Measurements from ENCODE around the gene FAAH.
A peak's percentile ranks its signal among the peaks of the same experiment; 100 is the strongest.
"Not testable (repeated sequence)": the region's sequence is repeated elsewhere in the genome, so short reads cannot be mapped to it uniquely, and the experiment has no call there.

The FAAH gene

GRCh38 chr1:46394108-46394871 lies at the start of gene FAAH:
Gene FAAH, plus strand, starts transcription at chr1:46394317. Its CDS starts 32 bp downstream, at chr1:46394349.
- DNase-seq (ENCODE audit: low read depth) = no peak

GRCh38 chr1:46344481-46344880 lies 49.6 kb upstream of the FAAH start:
- no peak for DNase-seq (ENCODE audit: low read depth)

GRCh38 chr1:46345281-46345680 lies 48.8 kb upstream of the FAAH start:
- no peak for DNase-seq (ENCODE audit: low read depth)

- no peak for DNase-seq (ENCODE audit: low read depth)
Measured at GRCh38 chr1:46352363-46352762, 41.8 kb upstream of the FAAH start.

GRCh38 chr1:46355920-46356319 lies 38.2 kb upstream of the FAAH start:
- DNase-seq (ENCODE audit: low read depth) = not testable (repeated sequence)

GRCh38 chr1:46362158-46362557 lies 32.0 kb upstream of the FAAH start:
- no peak for DNase-seq (ENCODE audit: low read depth)

GRCh38 chr1:46363121-46363520 lies 31.0 kb upstream of the FAAH start:
- no peak for DNase-seq (ENCODE audit: low read depth)

GRCh38 chr1:46364612-46365011 lies 29.5 kb upstream of the FAAH start:
- peak; percentile 71 for DNase-seq (ENCODE audit: low read depth)

GRCh38 chr1:46365796-46366195 lies 28.3 kb upstream of the FAAH start:
- not testable (repeated sequence) for DNase-seq (ENCODE audit: low read depth)

- DNase-seq (ENCODE audit: low read depth) = no peak
Measured at GRCh38 chr1:46367072-46367471, 27.0 kb upstream of the FAAH start.

- not testable (repeated sequence) for DNase-seq (ENCODE audit: low read depth)
Measured at GRCh38 chr1:46367701-46368100, 26.4 kb upstream of the FAAH start.

- no peak for DNase-seq (ENCODE audit: low read depth)
Measured at GRCh38 chr1:46368791-46369190, 25.3 kb upstream of the FAAH start.

GRCh38 chr1:46369542-46370213 lies 24.4 kb upstream of the FAAH start:
- DNase-seq (ENCODE audit: low read depth) = no peak

- no peak for DNase-seq (ENCODE audit: low read depth)
Measured at GRCh38 chr1:46370214-46370633, 23.9 kb upstream of the FAAH start.

- DNase-seq (ENCODE audit: low read depth) = no peak
Measured at GRCh38 chr1:46372431-46372830, 21.7 kb upstream of the FAAH start.

- no peak for DNase-seq (ENCODE audit: low read depth)
Measured at GRCh38 chr1:46379996-46380395, 14.1 kb upstream of the FAAH start.

GRCh38 chr1:46380508-46380907 lies 13.6 kb upstream of the FAAH start:
- DNase-seq (ENCODE audit: low read depth) = no peak

- DNase-seq (ENCODE audit: low read depth) = no peak
Measured at GRCh38 chr1:46393510-46393909, 607 bp upstream of the FAAH start.

- DNase-seq (ENCODE audit: low read depth) = no peak
Measured at GRCh38 chr1:46394872-46395465, 852 bp downstream of the FAAH start.

- no peak for DNase-seq (ENCODE audit: low read depth)
Measured at GRCh38 chr1:46396441-46397398, 2.6 kb downstream of the FAAH start.

GRCh38 chr1:46399307-46399706 lies 5.2 kb downstream of the FAAH start:
- no peak for DNase-seq (ENCODE audit: low read depth)

- DNase-seq (ENCODE audit: low read depth) = no peak
Measured at GRCh38 chr1:46400421-46400820, 6.3 kb downstream of the FAAH start.
